HG03025 (cell line): ENCODE measurements around the gene SYNE2.
"Not testable (repeated sequence)": the region's sequence is repeated elsewhere in the genome, so short reads cannot be mapped to it uniquely, and the experiment has no call there.

Experiments used
- ATAC-seq: cut with Tn5 transposase; IDR thresholded peaks from one replicate; pipeline ENCODE4 v1.9.1; 2021; ENCODE audit warnings: mild to moderate bottlenecking, moderate library complexity; ENCODE audit not compliant: unreplicated experiment, low FRiP score

Gene SYNE2

DNA sequence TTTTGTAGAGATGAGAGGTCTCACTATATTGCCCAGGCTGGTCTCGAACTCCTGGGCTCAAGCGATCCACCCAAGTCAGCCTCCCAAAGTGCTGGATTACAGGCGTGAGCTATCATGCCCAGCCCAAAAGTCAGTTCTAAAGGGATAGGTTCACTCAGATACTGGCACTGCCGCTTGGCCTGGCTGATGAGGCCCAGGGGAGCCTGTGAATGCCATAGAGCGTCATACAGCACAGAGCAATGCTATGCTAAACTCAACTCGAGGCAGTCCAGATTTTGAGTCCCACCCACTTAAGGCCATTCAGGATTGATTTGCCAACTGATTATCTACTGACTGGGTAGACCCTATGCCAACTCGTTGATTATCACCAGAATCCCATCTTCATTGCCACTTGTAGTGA, 262.0 kb downstream of the SYNE2 start:
- ATAC-seq: no peak

GRCh38 chr14:64115401-64115800, 262.6 kb downstream of the SYNE2 start:
- no peak for ATAC-seq

DNA sequence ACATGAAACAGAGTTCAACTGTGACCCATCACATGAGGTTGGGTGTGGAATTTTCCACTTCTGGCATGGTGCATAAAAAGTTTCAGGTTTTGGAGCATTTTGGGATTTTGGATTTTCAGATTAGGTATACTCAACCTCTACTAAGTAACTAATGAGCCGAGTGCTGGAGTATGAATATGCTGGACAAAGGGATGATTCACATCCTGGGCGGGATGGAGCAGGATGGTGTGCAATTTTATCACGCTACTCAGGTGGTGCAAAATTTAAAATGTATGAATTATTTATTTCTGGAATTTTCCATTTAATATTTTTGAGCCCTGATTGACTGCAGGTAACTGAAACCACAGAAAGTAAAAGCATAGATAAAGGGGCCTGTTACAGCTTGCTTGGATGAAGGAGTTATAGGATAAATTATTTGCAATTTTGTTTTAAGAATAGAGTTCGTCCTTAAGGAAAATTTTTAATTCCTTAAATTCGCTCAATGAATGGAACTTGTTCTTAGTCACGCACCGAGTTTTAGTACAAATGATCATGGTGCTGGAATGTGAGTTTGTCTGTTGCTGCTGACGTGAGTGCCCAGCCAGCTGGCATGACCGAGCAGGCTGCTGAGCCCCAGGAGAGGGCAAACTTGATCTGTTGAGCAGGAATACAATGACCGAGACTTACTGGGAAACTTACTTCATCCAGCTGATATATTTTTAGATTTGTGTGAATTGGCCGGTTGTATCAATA, 265.0 kb downstream of the SYNE2 start:
- ATAC-seq: no peak

DNA sequence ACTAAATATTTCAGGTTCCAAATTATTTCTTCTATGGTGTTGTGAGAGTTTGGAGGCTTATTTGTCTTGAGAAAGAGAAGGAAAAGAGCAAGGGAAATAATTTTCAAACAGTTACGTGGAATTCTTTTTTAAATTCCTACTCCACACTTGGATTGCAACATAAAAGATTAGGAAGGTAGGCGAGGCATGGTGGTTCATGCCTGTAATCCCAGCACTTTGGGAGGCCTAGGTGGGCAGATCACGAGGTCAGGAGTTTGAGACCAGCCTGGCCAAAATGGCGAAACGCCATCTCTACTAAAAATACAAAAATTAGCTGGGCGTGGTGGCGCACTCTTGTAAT, 265.6 kb downstream of the SYNE2 start:
- not testable (repeated sequence) for ATAC-seq

GRCh38 chr14:64118892-64119291, 266.1 kb downstream of the SYNE2 start:
- no peak for ATAC-seq

DNA sequence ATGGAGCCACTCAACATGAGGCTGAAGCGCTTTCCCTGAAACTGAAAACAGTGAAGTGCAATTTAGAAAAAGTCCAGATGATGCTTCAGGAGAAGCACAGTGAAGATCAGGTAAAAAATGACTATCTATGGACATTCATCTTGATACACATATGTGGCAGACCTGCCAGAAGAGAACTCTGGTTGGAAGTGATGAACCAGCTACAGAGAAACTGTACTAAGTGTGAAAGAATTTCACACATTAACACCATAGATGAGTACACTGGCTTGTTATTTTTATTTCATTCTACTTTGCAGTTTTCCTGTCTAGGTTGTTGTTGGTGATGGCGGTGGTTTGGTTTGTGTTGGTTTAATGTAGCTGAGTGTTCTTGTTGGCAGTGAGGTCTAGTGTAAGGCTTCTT, 266.7 kb downstream of the SYNE2 start:
- no peak for ATAC-seq

- no peak for ATAC-seq
Observed at GRCh38 chr14:64119980-64120379, 267.2 kb downstream of the SYNE2 start.

- no peak for ATAC-seq
Observed at GRCh38 chr14:64123241-64123822, 270.5 kb downstream of the SYNE2 start.

DNA sequence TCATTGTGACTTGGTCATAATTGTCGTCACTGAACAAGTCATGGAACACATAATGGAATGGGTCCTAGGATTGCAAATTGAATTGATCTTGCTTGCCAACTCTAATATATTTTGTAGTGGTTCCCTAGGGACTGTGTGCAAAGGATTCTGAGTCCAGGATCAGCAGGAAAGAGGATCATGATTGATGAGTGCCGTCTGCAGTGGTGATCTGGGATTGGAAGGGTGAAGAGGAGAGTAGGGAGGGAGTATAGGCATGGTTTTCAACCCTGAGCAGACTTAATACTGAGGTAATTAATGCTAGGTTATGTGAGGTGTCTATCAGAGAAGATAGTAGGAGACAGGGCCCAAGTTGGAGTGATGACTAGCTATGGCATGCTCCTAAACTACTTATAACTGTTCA, 272.5 kb downstream of the SYNE2 start:
- no peak for ATAC-seq

DNA sequence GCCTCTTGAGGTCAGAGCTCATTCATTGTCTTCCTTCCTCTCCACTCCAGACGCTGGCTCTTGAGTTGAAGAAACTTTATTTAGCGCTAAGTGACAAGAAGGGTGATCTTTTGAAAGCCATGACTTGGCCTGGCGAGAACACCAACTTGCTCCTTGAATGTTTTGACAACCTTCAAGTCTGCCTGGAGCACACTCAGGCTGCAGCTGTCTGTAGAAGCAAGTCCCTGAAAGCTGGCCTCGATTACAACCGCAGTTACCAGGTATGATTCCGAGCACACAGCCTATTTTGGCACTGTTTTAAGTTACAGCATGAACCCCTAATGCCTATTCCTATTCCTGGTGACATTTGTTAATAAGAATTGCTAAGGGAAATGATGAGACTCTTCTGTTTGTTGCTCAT, 273.7 kb downstream of the SYNE2 start:
- ATAC-seq: no peak

- no peak for ATAC-seq
Observed at GRCh38 chr14:64137657-64138290, 285.0 kb downstream of the SYNE2 start.

DNA sequence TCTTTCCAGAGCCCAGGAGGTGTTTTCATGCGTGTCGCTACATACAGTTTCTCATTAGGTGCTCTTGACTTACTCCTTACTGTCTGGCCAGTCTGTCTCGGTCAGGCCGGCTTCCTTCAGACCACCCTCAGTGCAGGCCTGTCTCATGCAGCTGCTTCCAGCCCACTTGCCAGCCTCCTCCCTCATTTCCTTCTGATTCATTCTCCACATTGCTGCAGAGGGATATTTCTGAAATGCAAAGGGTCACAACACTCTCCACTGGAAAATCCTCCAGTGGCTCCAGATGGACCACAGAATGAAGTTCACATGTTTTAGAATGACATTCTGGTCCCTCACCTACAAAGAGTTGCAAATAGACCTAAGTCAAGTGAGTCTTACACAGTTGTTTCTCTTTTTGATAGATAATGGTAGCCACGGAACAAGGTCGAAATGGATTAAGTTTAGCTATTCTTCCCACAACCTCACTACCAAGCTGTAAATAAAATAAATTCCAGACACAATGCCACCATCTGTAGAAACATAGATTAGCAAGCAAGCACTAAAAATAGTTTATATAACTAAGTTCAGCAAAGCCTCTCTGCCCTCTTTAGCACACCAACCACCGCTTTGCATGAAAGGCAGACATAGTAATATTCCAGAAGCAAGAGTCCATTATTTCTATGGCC, 294.5 kb downstream of the SYNE2 start:
- no peak for ATAC-seq

GRCh38 chr14:64149921-64150320, 297.1 kb downstream of the SYNE2 start:
- ATAC-seq: no peak

DNA sequence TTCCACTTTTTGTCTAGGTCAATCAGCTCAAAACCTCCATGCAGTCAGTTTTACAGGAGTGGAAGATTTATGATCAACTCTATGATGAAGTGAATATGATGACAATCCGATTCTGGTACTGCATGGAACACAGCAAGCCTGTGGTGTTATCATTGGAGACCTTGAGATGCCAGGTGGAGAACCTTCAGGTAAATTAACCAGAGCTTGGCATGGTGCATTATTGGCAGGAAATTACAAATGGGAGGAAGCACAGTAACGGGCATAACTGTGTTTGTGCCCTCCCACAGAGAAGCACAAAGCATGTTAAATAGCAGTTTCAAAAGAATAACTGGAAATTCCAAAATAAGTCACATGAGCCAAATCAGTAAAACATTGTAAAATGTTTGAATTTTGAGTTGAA, 305.8 kb downstream of the SYNE2 start:
- ATAC-seq: no peak

- ATAC-seq: no peak
Observed at GRCh38 chr14:64159588-64159987, 306.8 kb downstream of the SYNE2 start.

GRCh38 chr14:64170181-64170580, 317.4 kb downstream of the SYNE2 start:
- no peak for ATAC-seq

DNA sequence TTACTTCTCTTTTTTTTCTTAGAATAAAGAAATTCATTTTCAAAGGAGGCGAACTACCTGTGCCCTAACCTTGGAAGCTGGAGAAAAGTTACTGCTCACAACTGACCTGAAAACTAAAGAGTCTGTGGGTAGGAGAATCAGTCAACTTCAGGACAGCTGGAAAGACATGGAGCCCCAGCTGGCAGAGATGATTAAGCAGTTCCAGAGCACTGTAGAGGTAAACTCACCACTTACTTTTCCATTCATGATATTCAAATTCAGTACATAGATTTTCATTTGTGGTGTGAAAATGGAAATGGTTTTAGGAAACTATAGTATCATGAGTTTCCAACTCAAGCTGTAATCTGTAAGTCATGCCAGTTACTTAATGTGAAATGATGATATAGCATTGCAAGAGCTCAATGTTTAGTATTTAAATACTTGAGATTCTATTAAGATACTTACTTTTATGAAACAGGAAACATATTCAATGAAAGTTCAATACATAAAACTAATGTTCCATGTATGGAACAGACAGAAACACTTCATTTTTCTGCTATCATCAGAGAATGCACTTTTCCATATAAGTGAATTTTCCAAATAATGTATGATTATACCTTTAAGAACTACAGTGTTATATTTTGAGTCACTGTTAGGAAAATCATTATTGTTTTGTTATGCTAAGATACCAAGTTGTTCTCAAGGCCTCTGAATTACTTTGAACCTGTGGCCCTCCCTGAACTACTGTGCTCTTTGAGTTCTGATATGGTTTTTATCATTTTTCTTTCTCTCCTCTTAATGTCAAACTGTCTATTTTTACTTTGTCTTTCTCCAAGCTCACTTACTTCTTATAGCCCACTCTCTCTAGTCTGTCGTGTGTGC, 322.3 kb downstream of the SYNE2 start:
- ATAC-seq: no peak

GRCh38 chr14:64176330-64176729, 323.5 kb downstream of the SYNE2 start:
- no peak for ATAC-seq

DNA sequence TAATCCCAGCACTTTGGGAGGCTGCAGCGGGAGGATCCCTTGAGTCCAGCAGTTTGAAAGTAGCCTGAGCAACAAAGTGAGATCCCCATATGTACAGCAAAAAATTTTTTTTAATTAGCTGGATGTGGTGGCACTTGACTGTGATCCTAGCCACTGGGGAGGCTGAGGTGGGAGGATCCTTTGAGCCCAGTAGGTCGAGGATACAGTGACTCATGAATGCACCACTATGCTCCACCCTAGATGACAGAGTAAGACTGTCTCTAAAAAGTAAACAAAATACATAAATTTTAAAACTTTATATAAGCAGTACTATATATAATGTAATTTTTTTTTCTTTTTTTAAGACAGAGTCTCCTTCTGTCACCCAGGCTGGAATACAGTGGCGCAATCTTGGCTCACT, 326.0 kb downstream of the SYNE2 start:
- no peak for ATAC-seq

DNA sequence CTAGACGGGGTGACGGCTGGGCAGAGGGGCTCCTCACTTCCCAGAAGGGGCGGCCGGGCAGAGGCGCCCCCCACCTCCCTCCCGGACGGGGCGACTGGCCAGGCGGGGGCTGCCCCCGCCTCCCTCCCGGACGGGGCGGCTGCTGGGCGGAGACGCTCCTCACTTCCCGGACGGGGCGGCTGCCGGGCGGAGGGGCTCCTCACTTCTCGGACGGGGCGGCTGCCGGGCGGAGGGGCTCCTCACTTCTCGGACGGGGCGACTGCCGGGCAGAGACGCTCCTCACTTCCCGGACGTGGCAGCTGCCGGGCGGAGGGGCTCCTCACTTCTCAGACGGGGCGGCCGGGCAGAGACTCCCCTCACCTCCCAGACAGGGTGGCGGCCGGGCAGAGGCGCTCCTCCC, 330.1 kb downstream of the SYNE2 start:
- not testable (repeated sequence) for ATAC-seq
